RCC 7860 (cell line): Measurements from ENCODE around the gene FNDC3A.

Experiments used
- DNase-seq: peaks from one replicate; pipeline ENCODE4 v3.0.0-alpha.2; 2015; ENCODE audit warnings: low spot score
- FAIRE-seq: peaks from 2 replicates; lab custom pipeline; 2012; peaks lifted over from hg19 to GRCh38; lab: Jason Lieb, UNC

Gene FNDC3A

GRCh38 chr13:49213539-49213938 is 237.8 kb downstream of the FNDC3A start:
- no peak for FAIRE-seq
- no peak for DNase-seq

- no peak for FAIRE-seq
Observed at GRCh38 chr13:49213997-49214916, 238.5 kb downstream of the FNDC3A start.

DNA sequence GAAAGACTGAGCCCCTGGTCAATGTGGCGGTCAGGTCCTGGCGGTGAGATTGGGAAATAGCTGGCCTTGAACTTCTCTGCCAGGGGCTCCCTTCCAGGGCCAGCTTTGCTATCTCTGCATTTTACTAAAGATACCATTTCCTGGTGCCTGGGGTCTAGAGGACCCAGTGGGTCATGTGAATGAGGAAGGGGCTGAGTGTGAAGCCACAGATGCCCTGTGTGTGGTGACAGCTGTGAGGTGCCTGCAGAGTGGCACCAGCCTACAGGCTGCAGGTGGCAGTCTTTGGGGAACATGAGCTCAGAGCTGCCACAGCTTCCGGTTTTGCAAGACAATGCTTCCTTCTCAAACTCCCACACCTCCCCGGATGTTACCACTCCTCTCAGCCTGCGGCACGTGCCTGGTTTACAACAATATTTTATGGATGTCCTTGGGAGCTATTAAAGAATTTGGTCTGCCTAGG is 239.2 kb downstream of the FNDC3A start:
- no peak for DNase-seq
- FAIRE-seq, result no peak

More at GRCh38 chr13:49213997-49214916, 238.5 kb downstream of the FNDC3A start:
- no peak for DNase-seq

DNA sequence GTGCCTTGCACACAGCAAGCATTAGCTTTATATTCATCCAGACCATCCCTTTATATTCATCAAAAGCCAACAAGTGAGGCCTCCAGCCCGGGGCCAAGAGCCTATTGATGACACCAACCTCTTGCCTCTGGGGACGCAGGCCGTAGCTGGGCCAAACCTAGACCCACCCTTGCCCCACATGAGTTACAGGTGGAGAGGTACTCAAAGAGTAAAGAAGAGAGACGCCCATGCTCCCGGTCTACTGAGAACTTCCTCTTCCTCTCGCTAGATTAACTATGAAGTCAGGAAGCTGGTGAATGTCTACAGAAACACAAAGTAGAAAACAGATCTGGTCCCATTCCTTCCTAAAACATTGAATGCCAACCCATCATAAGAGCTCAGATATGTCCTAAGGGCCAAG is 240.6 kb downstream of the FNDC3A start:
- DNase-seq (no peak), FAIRE-seq (no peak)

DNA sequence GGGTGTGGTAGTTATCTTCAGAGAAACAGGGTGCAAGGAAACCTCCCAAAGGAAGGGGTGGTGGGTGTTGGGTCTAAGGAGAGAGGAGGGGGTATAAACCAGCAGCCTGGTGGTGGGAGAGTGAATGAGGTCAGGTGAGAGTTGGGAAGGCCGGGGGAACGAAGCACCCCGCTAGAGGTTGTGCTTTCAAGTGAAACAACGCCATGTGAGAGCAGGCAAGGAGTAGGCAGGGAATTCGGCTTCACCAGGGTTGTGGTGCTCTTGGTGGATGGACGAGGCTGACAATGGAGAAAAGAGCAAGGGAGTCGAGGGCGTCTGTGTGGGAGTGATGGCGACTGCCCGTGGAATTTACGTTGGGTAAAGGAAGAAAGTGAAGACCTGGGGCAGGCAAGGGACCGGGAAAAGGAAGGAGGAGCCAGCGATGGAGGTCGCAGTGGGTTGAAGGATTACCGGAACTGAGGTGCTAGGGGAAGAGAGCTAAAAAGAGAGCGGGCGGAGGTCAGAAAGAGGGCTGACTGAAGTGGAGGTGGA is 242.3 kb downstream of the FNDC3A start:
- no peak for DNase-seq
- no peak for FAIRE-seq

DNA sequence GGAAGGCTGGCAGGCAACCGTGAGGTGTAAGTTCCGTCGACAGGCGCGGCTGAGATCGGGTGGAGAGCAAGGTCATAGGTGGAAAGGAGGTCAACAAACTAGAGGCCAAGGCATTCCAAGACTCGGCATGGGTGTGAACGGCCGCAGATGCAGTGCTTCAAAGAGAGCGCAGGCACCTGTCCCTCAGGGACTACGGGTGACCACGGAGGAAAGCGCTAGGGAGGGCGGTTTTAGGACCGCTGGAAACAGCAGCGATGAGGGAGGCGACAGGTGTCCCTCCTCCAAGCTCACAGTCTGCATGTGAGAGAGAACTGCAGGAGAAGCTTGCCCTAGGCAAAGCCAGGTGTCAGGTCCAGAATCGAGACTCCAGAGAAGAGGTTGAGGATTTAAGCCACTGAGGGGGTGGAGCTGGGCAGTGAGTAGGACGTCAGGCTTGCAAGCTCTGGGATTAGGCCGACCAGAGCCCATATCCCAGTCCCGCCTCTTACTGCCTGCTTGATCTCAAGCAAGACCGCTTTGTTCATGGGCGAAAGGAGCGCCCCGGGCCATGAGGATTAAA is 242.9 kb downstream of the FNDC3A start:
- FAIRE-seq (no peak), DNase-seq (no peak)

DNA sequence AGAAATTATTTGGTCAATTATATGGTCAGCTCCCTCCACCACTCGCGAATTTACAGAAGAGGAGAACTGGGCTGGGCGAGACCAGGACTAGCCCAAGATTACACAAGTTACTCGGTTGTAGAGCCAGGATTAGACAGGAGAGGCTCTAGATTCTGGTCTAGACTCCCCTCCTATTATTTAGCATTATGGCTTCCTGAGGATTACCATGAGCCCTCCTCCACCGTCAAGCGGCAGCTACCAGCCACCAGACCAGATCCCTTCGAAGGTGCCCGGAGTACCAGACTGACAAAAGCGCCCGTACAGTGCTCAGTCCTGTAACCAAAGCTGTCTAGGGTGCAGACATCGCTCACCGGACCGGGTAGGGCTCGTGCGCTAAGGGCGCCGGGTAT is 243.9 kb downstream of the FNDC3A start:
- DNase-seq (no peak), FAIRE-seq (no peak)

GRCh38 chr13:49220036-49220855 is 244.5 kb downstream of the FNDC3A start, which contains the start of gene MLNR:
Gene MLNR, plus strand, starts transcription at chr13:49220338. Its CDS starts 0 bp downstream, at chr13:49220338.
- FAIRE-seq, result no peak
- DNase-seq, result no peak

- FAIRE-seq (no peak), DNase-seq (no peak)
Observed at GRCh38 chr13:49220856-49221589, 245.3 kb downstream of the FNDC3A start.

DNA sequence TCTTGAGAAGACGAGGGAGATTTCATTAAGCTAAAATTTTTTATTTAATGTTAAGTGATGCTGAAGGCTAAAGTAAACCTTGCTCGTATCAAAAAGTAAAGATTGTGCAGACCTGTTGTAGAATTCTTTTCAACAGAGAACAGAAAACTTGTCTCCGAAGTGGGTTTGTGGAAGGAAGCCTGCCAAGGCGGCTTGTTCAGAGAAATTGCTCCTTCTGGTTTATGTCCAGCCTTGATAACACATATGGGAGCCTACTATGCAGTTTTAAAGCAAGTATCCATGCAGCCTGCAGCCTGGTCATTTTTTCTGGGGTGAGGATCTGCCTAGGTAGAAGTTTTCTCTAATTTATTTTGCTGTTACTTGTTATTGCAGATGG is 245.9 kb downstream of the FNDC3A start:
- no peak for FAIRE-seq
- no peak for DNase-seq

GRCh38 chr13:49225223-49226042 is 249.7 kb downstream of the FNDC3A start:
- FAIRE-seq (no peak), DNase-seq (no peak)

DNA sequence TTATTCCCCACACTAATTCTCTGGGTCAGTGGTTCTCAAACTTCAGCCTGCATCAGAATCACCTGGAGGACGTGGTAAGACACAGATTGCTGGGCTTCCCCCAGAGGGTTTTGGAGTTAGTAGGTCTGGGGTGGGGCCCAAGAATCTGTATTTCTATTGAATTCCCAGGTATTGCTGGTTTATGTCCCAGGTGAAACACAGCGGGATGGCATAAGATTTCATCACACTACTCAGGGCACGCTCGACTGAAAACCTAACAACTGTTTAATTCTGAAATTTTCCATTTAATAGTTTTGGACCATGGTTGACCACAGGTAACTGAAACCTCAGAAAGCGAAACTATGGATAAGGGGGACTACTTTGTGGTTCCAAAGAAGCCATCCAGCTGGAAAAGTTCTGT is 250.9 kb downstream of the FNDC3A start:
- FAIRE-seq, result no peak

DNA sequence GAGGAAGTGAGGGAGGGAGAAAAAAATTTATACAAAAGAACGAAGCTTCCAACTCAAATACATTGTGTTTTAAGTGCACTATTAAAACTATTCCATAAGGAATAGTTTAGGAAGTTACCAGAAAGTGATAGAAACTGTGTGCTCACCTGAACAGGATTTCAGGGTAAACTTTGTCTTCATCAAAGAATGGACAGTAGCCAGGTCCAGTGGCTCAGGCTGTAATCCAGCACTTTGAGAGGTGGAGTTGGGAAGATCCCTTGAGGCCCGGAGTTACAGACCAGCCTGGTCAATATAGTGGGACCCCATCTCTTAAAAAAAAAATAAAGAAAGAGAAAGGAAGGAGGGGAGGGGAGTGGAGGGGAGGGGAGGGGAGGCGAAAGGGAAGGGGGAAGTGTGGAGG is 259.0 kb downstream of the FNDC3A start:
- FAIRE-seq (no peak), DNase-seq (no peak)

More for the DNA sequence above, 250.9 kb downstream of the FNDC3A start:
- no peak for DNase-seq

DNA sequence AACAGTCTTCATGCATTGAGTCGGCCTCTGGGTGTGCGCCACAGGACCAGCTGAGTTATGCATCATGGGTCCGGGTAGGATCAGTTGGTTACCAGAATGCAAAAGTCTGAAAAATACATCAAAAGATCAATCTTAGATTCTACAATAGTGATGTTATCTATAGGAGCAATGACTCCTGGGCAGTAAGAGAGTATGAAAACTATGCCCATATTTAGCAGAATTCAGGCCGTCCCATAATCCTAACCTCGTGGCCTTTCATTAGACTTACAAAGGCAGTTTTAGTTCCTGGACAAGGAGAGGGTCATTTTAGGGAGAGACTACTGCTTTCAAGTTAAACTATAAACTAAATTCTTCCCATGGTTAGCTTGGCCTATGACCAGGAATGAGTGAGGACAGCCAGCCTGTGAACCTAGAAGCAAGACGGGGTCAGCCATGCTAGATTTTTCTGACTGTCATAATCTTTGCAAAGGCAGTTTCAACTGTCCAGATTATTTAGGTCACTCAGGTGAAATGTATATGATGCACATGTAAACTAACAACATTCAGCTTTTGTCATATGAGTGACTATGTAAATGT is 260.2 kb downstream of the FNDC3A start:
- FAIRE-seq, result no peak
- DNase-seq, result no peak

DNA sequence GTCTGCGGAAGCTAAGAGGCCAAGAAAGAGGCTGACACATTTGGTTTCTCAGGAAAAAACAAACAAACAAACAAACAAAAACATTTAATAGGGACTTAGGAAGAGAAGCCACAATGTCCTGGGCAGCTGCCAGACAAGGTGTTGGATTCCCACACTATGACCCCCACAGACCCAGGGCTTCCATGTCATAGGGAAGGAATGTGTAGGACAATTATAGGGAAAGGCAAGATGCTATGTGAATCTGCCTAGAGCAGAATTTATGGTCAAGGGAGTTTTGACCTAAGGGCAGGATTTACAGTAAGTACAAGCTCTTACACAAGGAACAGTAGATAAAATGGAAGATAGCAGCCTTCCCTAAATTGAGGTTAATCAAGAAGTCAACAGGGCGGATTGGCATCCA is 262.9 kb downstream of the FNDC3A start:
- FAIRE-seq, result no peak
- DNase-seq, result no peak

GRCh38 chr13:49240017-49240416 is 264.3 kb downstream of the FNDC3A start:
- FAIRE-seq (no peak), DNase-seq (no peak)

DNA sequence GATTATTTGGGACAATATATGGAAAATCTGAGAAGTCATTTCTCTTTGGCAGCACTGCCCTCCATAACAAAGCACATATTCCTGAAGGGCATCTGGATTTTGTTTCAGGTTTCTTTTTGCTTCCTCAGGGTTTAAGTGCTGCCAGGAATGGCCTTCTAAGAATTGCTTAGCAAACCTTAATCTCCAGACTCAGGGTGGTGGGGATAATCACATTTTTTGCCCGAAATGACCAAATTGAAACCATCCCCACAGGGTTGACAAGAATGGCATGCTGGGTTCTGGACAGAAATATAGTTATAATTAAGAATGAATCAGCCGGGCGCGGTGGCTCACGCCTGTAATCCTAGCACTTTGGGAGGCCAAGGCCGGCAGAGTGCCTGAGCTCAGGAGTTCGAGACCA is 265.6 kb downstream of the FNDC3A start:
- FAIRE-seq, result no peak
- no peak for DNase-seq

DNA sequence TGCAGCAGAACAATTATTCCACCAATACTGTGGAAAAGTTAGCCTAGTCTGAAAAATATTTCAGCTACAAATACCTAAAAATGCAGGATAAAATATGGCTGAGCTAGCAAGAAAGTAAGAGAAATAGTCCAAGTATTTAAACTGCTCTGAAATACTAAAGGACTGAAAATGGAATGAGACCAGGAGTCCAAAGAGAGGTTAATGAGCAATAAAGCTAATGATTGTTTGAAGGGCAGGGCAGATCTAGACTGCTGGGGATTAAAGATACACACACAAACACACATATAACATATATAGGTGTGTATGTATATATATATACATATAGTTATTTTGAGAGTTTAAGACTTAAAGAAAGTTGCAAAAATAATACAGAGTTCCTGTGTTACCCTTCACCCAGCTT is 269.4 kb downstream of the FNDC3A start:
- FAIRE-seq, result no peak

More for the DNA sequence above, 269.4 kb downstream of the FNDC3A start:
- DNase-seq, result no peak
